ENCODE data around the gene SLCO1B1. TPM values are rescaled to one million over a fixed set of nuclear protein-coding genes. Genes with fewer than 3 reads are reported as not detected.
"Not testable (repeated sequence)": the region's sequence is repeated elsewhere in the genome, so short reads cannot be mapped to it uniquely, and the experiment has no call there.

Gene SLCO1B1
- total and polyA plus RNA-seq, 10 donors = not detected

- 73 to 85% (median 76%) methylated on average over 3 of the region's 3 CpGs for WGBS, 5 donors
- peaks cover 0 to 21% (median 0%) of the 10 kb centered on the region in 8 donors for H3K9me3 ChIP-seq
- no peaks in the 10 kb centered on the region for H3K4me1 ChIP-seq
- intact Hi-C loops (cut with DNase I; ENCODE audit: low total_unique reads) = no loop called here
- no peaks in the 10 kb centered on the region for H3K27me3 ChIP-seq (replicated peaks in 1 of 7)
- no peaks in the 10 kb centered on the region for H3K36me3 ChIP-seq
- TF ChIP-seq, protein P1, sequence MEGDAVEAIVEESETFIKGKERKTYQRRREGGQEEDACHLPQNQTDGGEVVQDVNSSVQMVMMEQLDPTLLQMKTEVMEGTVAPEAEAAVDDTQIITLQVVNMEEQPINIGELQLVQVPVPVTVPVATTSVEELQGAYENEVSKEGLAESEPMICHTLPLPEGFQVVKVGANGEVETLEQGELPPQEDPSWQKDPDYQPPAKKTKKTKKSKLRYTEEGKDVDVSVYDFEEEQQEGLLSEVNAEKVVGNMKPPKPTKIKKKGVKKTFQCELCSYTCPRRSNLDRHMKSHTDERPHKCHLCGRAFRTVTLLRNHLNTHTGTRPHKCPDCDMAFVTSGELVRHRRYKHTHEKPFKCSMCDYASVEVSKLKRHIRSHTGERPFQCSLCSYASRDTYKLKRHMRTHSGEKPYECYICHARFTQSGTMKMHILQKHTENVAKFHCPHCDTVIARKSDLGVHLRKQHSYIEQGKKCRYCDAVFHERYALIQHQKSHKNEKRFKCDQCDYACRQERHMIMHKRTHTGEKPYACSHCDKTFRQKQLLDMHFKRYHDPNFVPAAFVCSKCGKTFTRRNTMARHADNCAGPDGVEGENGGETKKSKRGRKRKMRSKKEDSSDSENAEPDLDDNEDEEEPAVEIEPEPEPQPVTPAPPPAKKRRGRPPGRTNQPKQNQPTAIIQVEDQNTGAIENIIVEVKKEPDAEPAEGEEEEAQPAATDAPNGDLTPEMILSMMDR (IDR thresholded peaks at IDR 0.05 in 8 of 11, conservative IDR thresholded peaks at IDR 0.05 in 3 of 11) = no peak
- no peak for TF ChIP-seq POLR2AphosphoS5 (IDR thresholded peaks at IDR 0.05)
- no peak for TF ChIP-seq POLR2A (IDR thresholded peaks at IDR 0.05)
- H3K4me3 ChIP-seq = no peak overlapping the region
- DNase-seq = no peak
- no peak overlapping the region for H3K27ac ChIP-seq
These were observed 1.6 kb upstream of the SLCO1B1 start for GRCh38 chr12:21129351-21129750.

- WGBS, 5 donors = 26 to 74% (median 53%) methylated on average over 1 of the region's 1 CpG
- intact Hi-C loops (cut with DNase I; ENCODE audit: low total_unique reads) = no loop called here
- no peak overlapping the region for H3K27ac ChIP-seq
These were observed 1.1 kb upstream of the SLCO1B1 start for GRCh38 chr12:21129906-21130305.

DNA sequence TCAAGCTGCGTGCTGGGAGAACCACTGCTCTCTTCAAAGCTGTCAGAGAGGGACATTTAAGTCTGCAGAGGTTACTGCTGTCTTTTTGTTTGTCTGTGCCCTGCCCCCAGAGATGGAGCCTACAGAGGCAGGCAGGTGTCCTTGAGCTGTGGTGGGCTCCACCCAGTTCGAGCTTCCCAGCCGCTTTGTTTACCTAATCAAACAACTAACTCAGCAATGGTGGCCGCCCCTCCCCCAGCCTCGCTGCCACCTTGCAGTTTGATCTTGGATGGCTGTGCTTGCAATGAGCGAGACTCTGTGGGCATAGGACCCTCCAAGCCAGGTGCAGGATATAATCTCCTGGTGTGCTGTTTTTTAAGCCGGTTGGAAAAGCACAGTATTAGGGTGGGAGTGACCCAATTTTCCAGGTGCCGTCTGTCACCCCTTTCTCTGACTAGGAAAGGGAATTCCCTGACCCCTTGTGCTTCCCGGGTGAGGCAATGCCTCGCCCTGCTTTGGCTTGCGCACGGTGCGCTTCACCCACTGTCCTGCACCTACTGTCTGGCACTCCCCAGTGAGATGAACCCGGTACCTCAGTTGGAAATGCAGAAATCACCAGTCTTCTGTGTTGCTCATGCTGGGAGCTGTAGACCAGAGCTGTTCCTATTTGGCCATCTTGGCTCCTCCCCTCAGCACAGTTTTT, 6.5 kb downstream of the SLCO1B1 start:
- H3K4me1 ChIP-seq; DNase-seq; H3K4me3 ChIP-seq; H3K36me3 ChIP-seq; intact Hi-C loops (cut with DNase I; ENCODE audit: low total_unique reads); H3K27me3 ChIP-seq (replicated peaks in 1 of 7); H3K27ac ChIP-seq: not testable (repeated sequence)
- WGBS, 5 donors = 86 to 93% (median 90%) methylated on average over 13 to 14 of the region's 14 CpGs
- peaks cover 0 to 19% (median 8%) of the 10 kb centered on the region in 8 donors for H3K9me3 ChIP-seq

More at GRCh38 chr12:21129906-21130305, 1.1 kb upstream of the SLCO1B1 start:
- Histone ChIP-seq H3K36me3 (no peaks in the 10 kb centered on the region), H3K9me3 (peaks cover 0 to 21% (median 0%) of the 10 kb centered on the region in 8 donors), H3K4me1 (no peaks in the 10 kb centered on the region), H3K4me3 (no peak overlapping the region), H3K27me3 (replicated peaks in 1 of 7) (no peaks in the 10 kb centered on the region)
- TF ChIP-seq POLR2AphosphoS5 (IDR thresholded peaks at IDR 0.05) (no peak), POLR2A (IDR thresholded peaks at IDR 0.05) (no peak)
- TF ChIP-seq, protein P1 (IDR thresholded peaks at IDR 0.05 in 8 of 11, conservative IDR thresholded peaks at IDR 0.05 in 3 of 11) = no peak
- no peak for DNase-seq

DNA sequence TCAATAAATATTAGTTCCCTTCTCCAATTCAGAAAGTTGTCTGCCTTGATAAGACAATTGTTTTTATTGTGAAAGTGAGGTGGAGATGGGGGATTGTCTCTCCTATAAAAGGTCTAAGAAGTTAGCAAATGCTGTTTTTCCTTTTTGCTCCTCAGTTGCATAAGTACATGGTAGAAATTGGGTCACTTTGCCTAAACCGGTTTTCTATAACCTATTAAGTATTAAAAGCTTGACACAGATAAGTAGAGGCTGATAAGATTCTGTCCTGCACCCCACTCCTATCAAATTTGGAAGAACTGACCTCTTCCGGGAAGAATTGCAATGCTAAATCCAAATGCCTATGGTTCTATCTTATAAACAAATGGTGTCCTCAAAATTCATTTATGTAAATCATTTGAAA, 7.0 kb downstream of the SLCO1B1 start:
- TF ChIP-seq, protein P1 (IDR thresholded peaks at IDR 0.05 in 8 of 11, conservative IDR thresholded peaks at IDR 0.05 in 3 of 11) = no peak
- TF ChIP-seq POLR2A (IDR thresholded peaks at IDR 0.05) = no peak
- Histone ChIP-seq H3K27ac (no peak overlapping the region), H3K4me3 (no peak overlapping the region), H3K4me1 (no peaks in the 10 kb centered on the region), H3K27me3 (replicated peaks in 1 of 7) (no peaks in the 10 kb centered on the region), H3K9me3 (peaks cover 0 to 19% (median 8%) of the 10 kb centered on the region in 8 donors), H3K36me3 (no peaks in the 10 kb centered on the region)
- WGBS, 5 donors = 78 to 89% (median 86%) methylated on average over 2 of the region's 2 CpGs
- intact Hi-C loops (cut with DNase I; ENCODE audit: low total_unique reads) = no loop called here
- no peak for DNase-seq

Data from spleen (tissue), 11 donors.